Astrocyte (in vitro differentiated cells and primary cell): ENCODE data around the gene TULP4.

Experiments used
- CTCF ChIP-seq: IDR thresholded peaks from 2 replicates; pipeline ENCODE4 v1.5.1; 2011; ENCODE audit warnings: low read depth, mild to moderate bottlenecking, inconsistent platforms, low read length, moderate library complexity; ENCODE audit not compliant: insufficient read depth
- EZH2 ChIP-seq: IDR thresholded peaks from 2 replicates; pipeline ENCODE4 v1.6.1; 2012; ENCODE audit warnings: mild to moderate bottlenecking, low read length, inconsistent platforms; ENCODE audit not compliant: insufficient read depth

GRCh38 chr6:158496700-158497099 is 184.4 kb downstream of the TULP4 start:
- TF ChIP-seq EZH2 (no peak), CTCF (no peak)
